ENCODE results near the gene PBX2. TPM values are rescaled to one million over a fixed set of nuclear protein-coding genes. Genes with fewer than 3 reads are reported as not detected.
"Not testable (repeated sequence)": the region's sequence is repeated elsewhere in the genome, so short reads cannot be mapped to it uniquely, and the experiment has no call there.

The PBX2 gene
- total RNA-seq, 3 donors from 2014 or later: 32.3 to 61.6 (median 48.5) TPM

DNA sequence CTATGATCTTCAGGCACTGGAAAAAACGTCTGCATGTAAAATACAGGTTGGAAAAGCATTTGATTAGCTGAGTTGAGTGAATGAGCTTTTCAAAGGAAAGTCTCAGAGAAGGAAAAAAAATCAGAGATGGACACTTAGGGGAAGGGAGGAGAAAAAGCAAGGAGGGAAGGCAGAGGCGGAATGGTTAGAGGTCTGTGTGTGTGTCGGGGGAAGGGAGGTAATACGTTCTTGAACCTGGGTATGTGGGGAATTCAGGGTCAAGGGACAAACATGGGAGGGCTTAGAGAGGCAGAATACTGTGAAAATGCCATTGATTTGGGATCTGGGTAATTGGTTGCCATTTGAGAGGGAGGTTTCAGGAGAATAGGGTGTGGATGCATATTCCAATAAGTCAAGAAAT is 43.3 kb downstream of the PBX2 start:
- TF ChIP-seq POLR2AphosphoS5 (IDR thresholded peaks at IDR 0.05): no peak
- no peak for TF ChIP-seq POLR2A (IDR thresholded peaks at IDR 0.05)
- TF ChIP-seq CTCF (IDR thresholded peaks at IDR 0.05): no peak
- H3K27ac ChIP-seq: no peak overlapping the region
- H3K4me1 ChIP-seq: no peaks in the 10 kb centered on the region
- no peaks in the 10 kb centered on the region for H3K36me3 ChIP-seq
- no peak for DNase-seq (ENCODE audit: low spot score in 2 of 2)
- no peaks in the 10 kb centered on the region for H3K27me3 ChIP-seq
- intact Hi-C loops (cut with DNase I; ENCODE audit: low total_unique reads): no loop called here
- no peaks in the 10 kb centered on the region for H3K9me3 ChIP-seq
- H3K4me3 ChIP-seq: no peak overlapping the region

- no peak for TF ChIP-seq POLR2A (IDR thresholded peaks at IDR 0.05)
- no peak for TF ChIP-seq POLR2AphosphoS5 (IDR thresholded peaks at IDR 0.05)
- no peak for TF ChIP-seq CTCF (IDR thresholded peaks at IDR 0.05)
- no peak for DNase-seq (ENCODE audit: low spot score in 2 of 2)
- no peaks in the 10 kb centered on the region for H3K36me3 ChIP-seq
- no peaks in the 10 kb centered on the region for H3K4me1 ChIP-seq
- H3K9me3 ChIP-seq: no peaks in the 10 kb centered on the region
- H3K4me3 ChIP-seq: no peak overlapping the region
- intact Hi-C loops (cut with DNase I; ENCODE audit: low total_unique reads): no loop called here
- H3K27me3 ChIP-seq: no peaks in the 10 kb centered on the region
- no peak overlapping the region for H3K27ac ChIP-seq
These were observed 43.7 kb downstream of the PBX2 start for GRCh38 chr6:32146287-32146686.

DNA sequence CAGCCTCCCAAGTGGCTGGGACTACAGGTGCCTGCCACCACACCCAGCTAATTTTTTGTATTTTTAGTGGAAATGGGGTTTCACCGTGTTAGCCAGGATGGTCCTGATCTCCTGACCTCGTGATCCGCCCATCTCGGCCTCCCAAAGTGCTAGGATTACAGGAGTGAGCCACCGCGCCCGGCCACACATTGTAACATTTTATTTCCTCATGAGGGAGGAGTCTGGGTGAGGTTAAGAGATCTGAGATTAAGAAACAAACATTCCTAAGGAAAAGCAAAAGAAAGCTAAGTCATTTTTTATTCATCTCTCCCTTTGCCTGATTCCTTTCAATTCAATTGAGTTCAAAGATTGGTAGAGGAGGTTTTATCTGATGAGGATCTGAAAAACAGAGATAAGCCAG is 45.8 kb downstream of the PBX2 start:
- DNase-seq (ENCODE audit: low spot score in 2 of 2); H3K27ac ChIP-seq; H3K27me3 ChIP-seq; H3K4me1 ChIP-seq; intact Hi-C loops (cut with DNase I; ENCODE audit: low total_unique reads); H3K9me3 ChIP-seq; H3K36me3 ChIP-seq; H3K4me3 ChIP-seq: not testable (repeated sequence)

- Histone ChIP-seq H3K27ac (no peak overlapping the region), H3K4me1 (no peaks in the 10 kb centered on the region), H3K27me3 (no peaks in the 10 kb centered on the region), H3K4me3 (no peak overlapping the region), H3K9me3 (no peaks in the 10 kb centered on the region), H3K36me3 (no peaks in the 10 kb centered on the region)
- DNase-seq (ENCODE audit: low spot score in 2 of 2): no peak
- intact Hi-C loops (cut with DNase I; ENCODE audit: low total_unique reads): no loop called here
- no peak for TF ChIP-seq POLR2AphosphoS5 (IDR thresholded peaks at IDR 0.05)
- no peak for TF ChIP-seq POLR2A (IDR thresholded peaks at IDR 0.05)
- no peak for TF ChIP-seq CTCF (IDR thresholded peaks at IDR 0.05)
These were observed 49.5 kb downstream of the PBX2 start for GRCh38 chr6:32140420-32141046.

DNA sequence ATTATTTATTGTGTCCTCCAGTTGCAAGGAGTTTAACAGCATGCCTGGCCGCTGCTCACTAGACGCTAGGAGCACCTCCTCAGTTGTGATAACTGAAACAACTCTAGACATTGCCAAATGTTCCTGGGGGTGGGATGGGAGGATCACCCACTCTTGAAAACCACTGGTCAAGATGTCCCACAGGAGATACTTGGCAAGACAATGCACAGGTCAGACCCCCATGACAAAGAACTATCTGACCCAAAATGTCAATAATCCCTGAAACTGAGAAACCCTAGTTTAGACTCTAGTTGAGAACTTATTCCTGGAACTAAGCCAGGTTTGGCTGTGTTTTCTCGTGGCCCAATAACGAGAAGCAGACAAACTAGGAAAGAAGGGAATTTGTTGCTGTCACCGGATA is 50.4 kb downstream of the PBX2 start:
- DNase-seq (ENCODE audit: low spot score in 2 of 2): no peak
- no peaks in the 10 kb centered on the region for H3K36me3 ChIP-seq
- no peaks in the 10 kb centered on the region for H3K9me3 ChIP-seq
- no peak overlapping the region for H3K27ac ChIP-seq
- TF ChIP-seq POLR2AphosphoS5 (IDR thresholded peaks at IDR 0.05): no peak
- TF ChIP-seq CTCF (IDR thresholded peaks at IDR 0.05): no peak
- TF ChIP-seq POLR2A (IDR thresholded peaks at IDR 0.05): no peak
- intact Hi-C loops (cut with DNase I; ENCODE audit: low total_unique reads): no loop called here
- no peaks in the 10 kb centered on the region for H3K4me1 ChIP-seq
- H3K27me3 ChIP-seq: no peaks in the 10 kb centered on the region
- no peak overlapping the region for H3K4me3 ChIP-seq

GRCh38 chr6:32137454-32137853 is 52.5 kb downstream of the PBX2 start:
- DNase-seq (ENCODE audit: low spot score in 2 of 2): no peak
- H3K9me3 ChIP-seq: no peaks in the 10 kb centered on the region
- H3K27me3 ChIP-seq: no peaks in the 10 kb centered on the region
- intact Hi-C loops (cut with DNase I; ENCODE audit: low total_unique reads): no loop called here
- H3K27ac ChIP-seq: no peak overlapping the region
- H3K36me3 ChIP-seq: no peaks in the 10 kb centered on the region
- TF ChIP-seq CTCF (IDR thresholded peaks at IDR 0.05) (no peak), POLR2AphosphoS5 (IDR thresholded peaks at IDR 0.05) (no peak), POLR2A (IDR thresholded peaks at IDR 0.05) (no peak)
- no peak overlapping the region for H3K4me3 ChIP-seq
- no peaks in the 10 kb centered on the region for H3K4me1 ChIP-seq

All from breast epithelium (tissue), 4 donors.